ENCODE measurements around the gene ACTRT2. TPM values are rescaled to one million over a fixed set of nuclear protein-coding genes. Genes with fewer than 3 reads are reported as not detected.

Gene ACTRT2
- total and polyA plus RNA-seq, 2 donors (not counting 3 experiments of a cell fraction or from before 2014, with no cell fraction given): not detected

DNA sequence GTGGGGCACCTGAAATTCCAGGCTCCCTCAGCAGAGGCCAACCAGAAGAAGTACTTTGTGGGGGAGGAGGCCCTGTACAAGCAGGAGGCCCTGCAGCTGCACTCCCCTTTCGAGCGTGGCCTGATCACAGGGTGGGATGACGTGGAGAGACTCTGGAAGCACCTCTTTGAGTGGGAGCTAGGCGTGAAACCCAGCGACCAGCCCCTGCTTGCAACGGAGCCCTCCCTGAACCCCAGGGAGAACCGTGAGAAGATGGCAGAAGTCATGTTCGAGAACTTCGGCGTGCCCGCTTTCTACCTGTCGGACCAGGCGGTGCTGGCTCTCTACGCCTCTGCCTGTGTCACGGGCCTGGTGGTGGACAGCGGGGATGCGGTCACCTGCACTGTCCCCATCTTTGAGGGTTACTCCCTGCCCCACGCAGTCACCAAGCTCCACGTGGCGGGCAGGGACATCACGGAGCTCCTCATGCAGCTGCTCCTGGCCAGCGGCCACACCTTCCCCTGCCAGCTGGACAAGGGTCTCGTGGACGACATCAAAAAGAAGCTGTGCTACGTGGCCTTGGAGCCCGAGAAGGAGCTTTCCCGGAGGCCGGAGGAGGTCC, 634 bp downstream of the ACTRT2 start:
- no peak overlapping the region for H3K4me3 ChIP-seq (replicated peaks in 1 of 3; ENCODE audit: insufficient read depth in 1 of 3, low read depth in 1 of 3, low read length in 3 of 3)
- H3K9ac ChIP-seq (replicated peaks; ENCODE audit: extremely low read depth, insufficient read depth, low read length): no peak overlapping the region
- dilution Hi-C loops (cut with MboI; ENCODE audit: extremely low pct_ligation_motif_present, low sequenced_read_pairs) (no loop called here), intact Hi-C loops (cut with micrococcal nuclease) (no loop called here)
- H3K36me3 ChIP-seq (ENCODE audit: control insufficient read depth in 2 of 2, extremely low read depth in 1 of 2, insufficient read depth in 2 of 2, low read length in 2 of 2): no peaks in the 10 kb centered on the region
- ChIA-PET POLR2A (no interaction called here), CTCF (interaction anchor here (0.8 kb wide), 1 partner anchor 10 kb away, joined by 3 read pairs; no protein-coding TSS in a partner anchor)
- TF ChIP-seq EZH2 (IDR thresholded peaks at IDR 0.05; ENCODE audit: borderline replicate concordance, low read depth, low read length, severe bottlenecking) (no peak), JUN (IDR thresholded peaks at IDR 0.05; ENCODE audit: borderline replicate concordance, insufficient read depth, insufficient read length, low read depth) (no peak), MAX (IDR thresholded peaks at IDR 0.05; ENCODE audit: insufficient read depth, insufficient read length) (no peak), POLR2A (IDR thresholded peaks at IDR 0.05; ENCODE audit: low read depth, low read length) (no peak), POLR2AphosphoS5 (IDR thresholded peaks at IDR 0.05; ENCODE audit: insufficient read depth, low read depth, low read length) (no peak), FOS (IDR thresholded peaks at IDR 0.05; ENCODE audit: borderline replicate concordance, insufficient read depth, low read length) (no peak)
- peaks cover 2% of the 10 kb centered on the region for H3K9me3 ChIP-seq (replicated peaks; ENCODE audit: control insufficient read depth, insufficient read depth, low read length)
- no peak overlapping the region for H3K4me2 ChIP-seq (ENCODE audit: insufficient read depth, low read length)
- no peaks in the 10 kb centered on the region for H3K9me1 ChIP-seq (replicated peaks; ENCODE audit: control insufficient read depth, extremely low read depth, insufficient read depth, low read length)
- no TSS peak for BruUV-seq (replicated peaks)
- H2AFZ ChIP-seq (ENCODE audit: low read depth, low read length): no peak overlapping the region
- FAIRE-seq: no peak
- H4K20me1 ChIP-seq (replicated peaks; ENCODE audit: control insufficient read depth, extremely low read depth, insufficient read depth, low read length): no peaks in the 10 kb centered on the region
- H3K27me3 ChIP-seq (ENCODE audit: control insufficient read depth in 2 of 2, insufficient read depth in 2 of 2, low read length in 2 of 2): no peaks in the 10 kb centered on the region
- H3K79me2 ChIP-seq (ENCODE audit: control insufficient read depth, insufficient read depth, low read length): no peaks in the 10 kb centered on the region
- DNase-seq (ENCODE audit: low read depth, low spot score): no peak
- no peak overlapping the region for H3K27ac ChIP-seq (ENCODE audit: insufficient read depth, low read depth, low read length)
- no peaks in the 10 kb centered on the region for H3K4me1 ChIP-seq (ENCODE audit: control insufficient read depth, extremely low read depth, insufficient read depth, low read length)

GRCh38 chr1:3022511-3022973, 1.3 kb downstream of the ACTRT2 start:
- Histone ChIP-seq H3K27ac (ENCODE audit: insufficient read depth, low read depth, low read length) (no peak overlapping the region), H3K4me2 (ENCODE audit: insufficient read depth, low read length) (no peak overlapping the region), H3K9ac (replicated peaks; ENCODE audit: extremely low read depth, insufficient read depth, low read length) (no peak overlapping the region), H4K20me1 (replicated peaks; ENCODE audit: control insufficient read depth, extremely low read depth, insufficient read depth, low read length) (no peaks in the 10 kb centered on the region), H3K79me2 (ENCODE audit: control insufficient read depth, insufficient read depth, low read length) (no peaks in the 10 kb centered on the region), H3K4me3 (replicated peaks in 1 of 3; ENCODE audit: insufficient read depth in 1 of 3, low read depth in 1 of 3, low read length in 3 of 3) (no peak overlapping the region), H3K4me1 (ENCODE audit: control insufficient read depth, extremely low read depth, insufficient read depth, low read length) (no peaks in the 10 kb centered on the region), H3K36me3 (ENCODE audit: control insufficient read depth in 2 of 2, extremely low read depth in 1 of 2, insufficient read depth in 2 of 2, low read length in 2 of 2) (no peaks in the 10 kb centered on the region), H3K27me3 (ENCODE audit: control insufficient read depth in 2 of 2, insufficient read depth in 2 of 2, low read length in 2 of 2) (no peaks in the 10 kb centered on the region), H2AFZ (ENCODE audit: low read depth, low read length) (no peak overlapping the region), H3K9me3 (replicated peaks; ENCODE audit: control insufficient read depth, insufficient read depth, low read length) (peaks cover 2% of the 10 kb centered on the region), H3K9me1 (replicated peaks; ENCODE audit: control insufficient read depth, extremely low read depth, insufficient read depth, low read length) (no peaks in the 10 kb centered on the region)
- DNase-seq (ENCODE audit: low read depth, low spot score) (no peak), FAIRE-seq (no peak)
- POLR2A ChIA-PET: no interaction called here
- TF ChIP-seq POLR2A (IDR thresholded peaks at IDR 0.05; ENCODE audit: low read depth, low read length) (no peak), GATA2 (IDR thresholded peaks at IDR 0.05; ENCODE audit: insufficient read depth, insufficient read length, low read depth, low read length) (no peak), JUN (IDR thresholded peaks at IDR 0.05; ENCODE audit: borderline replicate concordance, insufficient read depth, insufficient read length, low read depth) (no peak), MAX (IDR thresholded peaks at IDR 0.05; ENCODE audit: insufficient read depth, insufficient read length) (no peak), EZH2 (IDR thresholded peaks at IDR 0.05; ENCODE audit: borderline replicate concordance, low read depth, low read length, severe bottlenecking) (no peak), MYC (IDR thresholded peaks at IDR 0.05; ENCODE audit: low read depth, low read length) (no peak), POLR2AphosphoS5 (IDR thresholded peaks at IDR 0.05; ENCODE audit: insufficient read depth, low read depth, low read length) (no peak), CTCF (IDR thresholded peaks at IDR 0.05; ENCODE audit: extremely low read depth in 1 of 2, insufficient read depth in 1 of 2, low read depth in 1 of 2, low read length in 2 of 2) (no peak), FOS (IDR thresholded peaks at IDR 0.05; ENCODE audit: borderline replicate concordance, insufficient read depth, low read length) (no peak)
- BruUV-seq (replicated peaks): no TSS peak
- dilution Hi-C loops (cut with MboI; ENCODE audit: extremely low pct_ligation_motif_present, low sequenced_read_pairs): no loop called here
- intact Hi-C loops (cut with micrococcal nuclease): no loop called here
- CTCF ChIA-PET: no interaction called here

All from endothelial cell of umbilical vein (primary cell).